Activated CD8-positive, alpha-beta memory T cell treated with anti-CD3 and anti-CD28 coated beads for 48 hours (primary cell): Measurements from ENCODE around the gene CABP2.
"Not testable (repeated sequence)": the region's sequence is repeated elsewhere in the genome, so short reads cannot be mapped to it uniquely, and the experiment has no call there.

Experiments
- DNase-seq, 3 experiments: peaks; one replicate each; pipeline ENCODE4 v3.0.0-alpha.2; 2020; ENCODE audit warnings: low read depth in 2 of 3, low spot score in 2 of 3

CABP2 gene

GRCh38 chr11:67539550-67539949 is 16.3 kb upstream of the CABP2 start:
- no peak for DNase-seq

GRCh38 chr11:67538823-67539505 is 15.7 kb upstream of the CABP2 start:
- no peak for DNase-seq

- no peak for DNase-seq
Measured at GRCh38 chr11:67538306-67538705, 15.1 kb upstream of the CABP2 start.

GRCh38 chr11:67535561-67535960 is 12.3 kb upstream of the CABP2 start:
- no peak for DNase-seq

GRCh38 chr11:67534070-67534679 is 10.9 kb upstream of the CABP2 start:
- DNase-seq, result no peak

GRCh38 chr11:67532889-67533288 is 9.6 kb upstream of the CABP2 start:
- no peak for DNase-seq

- DNase-seq, result no peak
Measured at GRCh38 chr11:67530282-67530592, 7.0 kb upstream of the CABP2 start.

- DNase-seq, result no peak
Measured at GRCh38 chr11:67528376-67528775, 5.1 kb upstream of the CABP2 start.

GRCh38 chr11:67525275-67525976 is 2.2 kb upstream of the CABP2 start:
- DNase-seq, result no peak

- no peak for DNase-seq
Measured at GRCh38 chr11:67524480-67524808, 1.2 kb upstream of the CABP2 start.

GRCh38 chr11:67523556-67524479 is 572 bp upstream of the CABP2 start:
- no peak for DNase-seq

GRCh38 chr11:67522338-67522737 is 908 bp downstream of the CABP2 start:
- no peak for DNase-seq

- DNase-seq, result no peak
Measured at GRCh38 chr11:67521924-67522323, 1.3 kb downstream of the CABP2 start.

GRCh38 chr11:67520856-67521824 is 2.1 kb downstream of the CABP2 start:
- DNase-seq, result no peak

GRCh38 chr11:67519726-67520125 is 3.5 kb downstream of the CABP2 start:
- DNase-seq, result no peak

GRCh38 chr11:67517784-67518552 is 5.3 kb downstream of the CABP2 start:
- no peak for DNase-seq

- DNase-seq, result no peak
Measured at GRCh38 chr11:67516806-67517205, 6.4 kb downstream of the CABP2 start.

- no peak for DNase-seq
Measured at GRCh38 chr11:67514116-67514515, 9.1 kb downstream of the CABP2 start.

- not testable (repeated sequence) for DNase-seq
Measured at GRCh38 chr11:67511558-67511957, 11.7 kb downstream of the CABP2 start.

GRCh38 chr11:67510023-67510345 is 13.3 kb downstream of the CABP2 start:
- DNase-seq, result no peak
